HuH-7.5 (cell line): ENCODE measurements around the gene TGIF1.
A peak's percentile ranks its signal among the peaks of the same experiment; 100 is the strongest.

ENCODE experiments used
- DNase-seq: peaks from one replicate; pipeline ENCODE4 v3.0.0; 2011; ENCODE audit warnings: low spot score

The TGIF1 gene

DNA sequence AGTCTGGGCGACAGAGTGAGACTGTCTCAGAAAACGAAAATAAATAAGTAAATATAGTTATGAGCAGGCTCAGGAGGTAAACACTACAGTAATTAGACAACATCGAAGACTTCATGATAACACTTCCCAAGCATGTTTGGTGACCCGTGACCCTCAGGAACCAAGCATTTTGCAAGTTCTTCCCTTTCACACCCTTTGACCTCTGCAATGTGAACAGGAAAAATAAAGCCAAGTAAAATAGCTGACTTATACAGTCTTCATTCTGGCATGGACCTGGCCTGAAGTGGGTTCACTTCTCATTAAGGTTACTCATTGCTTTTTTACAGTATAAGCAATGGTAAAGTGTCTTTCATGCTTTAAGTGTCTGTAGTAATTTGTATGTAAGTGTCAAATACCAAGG is 15.3 kb upstream of the TGIF1 start:
- DNase-seq, result no peak

DNA sequence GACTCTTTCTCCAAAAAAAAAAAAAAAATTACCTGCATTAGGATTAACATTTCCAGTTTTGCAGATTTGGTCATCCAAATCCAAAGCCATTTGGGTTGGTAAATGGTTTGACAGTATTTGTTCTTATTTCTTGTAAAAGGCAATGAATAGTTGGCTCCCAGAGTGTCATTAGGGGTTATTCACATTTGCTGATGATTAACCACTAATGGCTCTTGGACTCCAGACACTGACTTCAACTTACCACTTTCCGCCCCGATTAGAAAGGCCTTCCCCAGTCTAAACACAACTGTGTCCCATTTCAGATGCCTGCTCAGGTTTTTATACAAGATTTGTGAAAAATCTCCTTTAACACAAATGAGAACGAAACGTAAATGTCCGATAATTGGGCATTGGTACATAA is 9.6 kb upstream of the TGIF1 start:
- no peak for DNase-seq

DNA sequence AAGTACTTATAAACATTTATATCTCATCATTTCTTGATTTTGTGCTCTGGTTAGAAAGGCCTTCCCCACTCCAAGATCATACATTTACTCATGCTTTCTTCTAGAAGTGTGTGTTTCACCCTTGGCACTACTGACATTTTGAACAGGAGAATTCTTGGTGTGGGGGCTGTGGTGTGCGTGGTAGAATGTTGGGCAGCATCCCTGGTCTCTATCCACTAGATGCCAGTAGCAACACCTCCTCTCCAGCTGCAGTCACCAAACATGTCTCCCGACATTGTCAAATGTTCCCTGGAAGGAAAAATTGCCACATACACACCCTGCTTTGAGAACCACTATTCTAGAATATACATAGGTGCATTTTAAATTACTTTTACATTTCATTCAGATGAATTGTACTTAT is 8.7 kb upstream of the TGIF1 start:
- no peak for DNase-seq

DNA sequence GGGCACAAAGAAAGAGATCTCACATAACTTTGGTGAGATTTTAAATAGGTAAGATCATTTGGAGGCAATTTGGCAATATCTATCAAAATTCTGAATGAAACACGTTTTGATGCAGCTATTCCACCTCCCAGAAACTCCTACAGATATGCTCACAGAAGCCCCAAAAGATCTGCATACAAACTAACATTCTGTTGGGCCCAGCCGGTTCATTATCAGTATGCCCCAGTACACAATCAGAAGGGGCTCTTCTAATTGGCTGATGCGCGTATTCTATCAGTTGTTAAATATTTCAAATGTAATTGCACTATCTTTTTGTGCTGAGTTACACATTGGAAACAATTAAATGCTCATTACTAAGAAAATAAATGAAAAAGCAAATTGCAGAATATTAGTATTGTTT is 7.1 kb upstream of the TGIF1 start:
- DNase-seq, result no peak

DNA sequence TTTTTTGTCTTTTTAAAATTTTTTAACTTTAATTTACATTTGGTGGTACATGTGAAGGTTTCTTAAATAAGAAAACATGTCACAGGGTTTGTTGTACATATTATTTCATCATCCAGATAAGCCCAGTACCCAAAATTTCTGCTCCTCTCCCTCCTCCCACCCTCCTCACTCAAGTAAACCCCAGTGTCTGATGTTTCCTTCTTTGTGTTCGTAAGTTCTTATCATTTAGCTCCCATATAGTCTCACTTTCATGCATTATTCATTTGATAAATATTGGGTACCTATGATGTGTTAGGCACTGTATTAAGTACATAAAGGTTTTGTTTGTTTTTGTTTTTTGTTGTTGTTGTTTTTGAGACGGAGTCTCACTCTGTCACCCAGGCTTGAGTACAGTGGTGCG is 5.7 kb upstream of the TGIF1 start:
- DNase-seq, result no peak

DNA sequence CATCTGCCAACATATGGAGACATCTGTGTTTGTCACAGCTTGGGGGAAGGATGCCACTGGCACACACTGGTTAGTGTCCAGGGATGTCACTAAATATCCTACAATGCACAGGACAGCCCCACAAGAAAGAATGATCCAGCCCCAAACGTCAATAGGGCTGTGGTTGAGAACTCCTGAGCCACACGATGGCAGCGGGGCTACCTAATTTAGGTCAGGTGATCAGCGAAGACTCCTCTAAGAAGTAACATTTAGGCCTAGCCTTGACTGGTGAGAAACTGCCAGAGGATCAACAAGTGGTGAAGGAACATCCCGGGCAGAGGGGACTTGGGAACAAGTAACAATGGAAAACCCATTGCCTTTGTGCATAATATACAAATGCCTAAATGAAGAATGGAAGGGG is 5.0 kb upstream of the TGIF1 start:
- DNase-seq, result no peak

DNA sequence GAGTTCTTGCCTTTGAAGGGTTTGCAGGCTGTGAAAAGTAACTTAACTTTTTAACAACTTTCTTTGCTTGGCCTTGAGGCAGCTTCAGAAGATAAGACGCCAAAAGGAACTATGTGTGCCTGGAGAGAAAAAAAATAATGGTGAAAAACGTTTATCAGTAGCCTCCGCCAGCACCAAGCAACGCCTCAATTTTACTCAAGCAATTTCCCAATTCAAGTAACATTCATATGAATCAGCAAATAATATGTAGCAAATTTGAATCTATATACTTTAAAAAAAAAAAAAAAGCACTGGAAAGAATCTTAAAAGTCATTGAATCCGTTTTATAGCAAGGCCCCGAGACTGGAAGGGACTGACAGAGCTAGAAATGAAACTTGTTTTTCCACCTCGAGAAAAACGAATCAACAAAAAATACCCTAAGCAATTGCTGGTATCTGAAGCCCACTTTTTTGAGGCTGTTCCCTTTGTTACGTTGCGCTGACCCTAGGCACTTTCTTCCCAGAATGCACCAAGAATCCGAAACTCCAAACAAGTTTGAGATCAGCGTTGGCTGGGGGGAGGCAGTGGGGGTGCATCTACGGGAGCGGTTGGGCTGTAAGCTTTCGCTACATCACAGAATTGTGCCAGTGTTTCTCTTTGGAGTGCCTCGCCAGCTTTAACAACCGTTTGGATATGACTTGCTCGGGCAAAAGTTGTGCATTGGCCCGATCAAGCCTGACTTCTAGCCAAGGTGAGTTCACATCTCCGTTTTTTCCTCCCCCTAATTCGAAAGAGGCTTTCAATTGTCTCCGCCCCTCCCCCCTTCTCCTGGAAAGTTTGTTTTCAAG is 2.7 kb upstream of the TGIF1 start:
- no peak for DNase-seq

- peak; percentile 88 for DNase-seq
These were observed 1.8 kb upstream of the TGIF1 start for GRCh38 chr18:3447895-3448837.

- DNase-seq, result peak; percentile 62
These were observed 997 bp upstream of the TGIF1 start for GRCh38 chr18:3448838-3449511.

- DNase-seq, result no peak
These were observed 410 bp upstream of the TGIF1 start for GRCh38 chr18:3449512-3450011.

DNA sequence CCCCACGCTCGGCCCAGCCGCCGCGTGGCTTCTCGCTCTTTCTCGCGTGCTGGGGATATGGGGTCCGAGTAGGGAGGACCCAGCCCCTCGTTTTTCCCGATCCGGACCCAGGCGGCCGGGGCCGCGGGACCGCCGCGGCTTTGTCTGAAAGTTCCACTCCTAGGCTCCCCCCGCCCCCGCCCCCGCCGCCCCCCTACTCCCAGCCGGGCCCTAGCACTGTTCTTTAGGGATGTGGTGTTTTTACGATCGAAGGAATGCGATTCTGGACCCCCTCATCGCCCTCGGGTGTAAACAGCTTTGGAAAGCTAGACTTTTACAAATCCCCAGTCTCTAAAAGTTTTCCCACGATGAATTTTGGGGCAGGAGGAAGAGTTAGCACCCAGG is 819 bp downstream of the TGIF1 start:
- no peak for DNase-seq

DNA sequence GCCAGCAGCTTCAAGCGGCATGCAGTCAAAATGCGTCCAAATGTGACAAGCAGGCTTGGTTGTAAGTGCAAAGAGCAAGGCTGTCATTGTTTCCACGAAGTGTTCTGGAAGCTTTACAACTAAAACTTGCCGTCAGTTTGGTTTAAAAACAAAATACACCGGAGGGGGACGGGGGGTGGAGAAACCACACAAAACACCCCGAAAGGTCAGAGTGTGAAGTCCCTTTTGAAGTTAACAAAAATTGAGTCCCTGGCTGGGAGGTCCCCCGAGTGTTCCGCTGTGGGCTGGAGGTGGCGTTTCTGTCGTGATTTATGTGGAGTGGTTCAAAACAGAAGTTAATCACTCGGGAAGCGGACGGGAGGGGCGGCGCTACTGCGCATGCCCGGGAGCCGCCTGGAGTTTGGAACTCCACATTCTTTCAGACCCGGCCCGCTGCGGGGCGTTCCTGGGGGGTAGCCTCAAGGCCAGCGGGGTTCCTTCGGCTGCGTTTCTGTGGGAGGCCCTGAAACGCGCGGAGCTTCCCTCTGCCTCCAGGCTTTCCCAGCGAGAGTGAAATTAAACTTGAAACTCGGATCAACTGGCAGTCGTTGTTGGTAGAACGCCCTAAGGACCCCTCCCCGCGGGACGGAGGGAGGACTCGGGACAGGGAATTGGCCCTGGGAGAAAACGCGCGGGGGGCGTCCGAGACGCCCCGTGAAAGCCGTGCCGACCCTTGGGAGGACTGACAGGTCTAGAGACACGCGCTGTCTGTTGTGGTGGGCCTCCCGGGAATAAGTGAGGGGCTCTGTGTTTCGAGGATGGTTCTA is 1.4 kb downstream of the TGIF1 start:
- peak; percentile 90 for DNase-seq

GRCh38 chr18:3451989-3452749 is 2.2 kb downstream of the TGIF1 start:
- no peak for DNase-seq

- no peak for DNase-seq
These were observed 3.0 kb downstream of the TGIF1 start for GRCh38 chr18:3452750-3453539.

GRCh38 chr18:3453540-3454364 is 3.8 kb downstream of the TGIF1 start:
- DNase-seq, result no peak

GRCh38 chr18:3454365-3455089 is 4.6 kb downstream of the TGIF1 start:
- peak; percentile 65 for DNase-seq

DNA sequence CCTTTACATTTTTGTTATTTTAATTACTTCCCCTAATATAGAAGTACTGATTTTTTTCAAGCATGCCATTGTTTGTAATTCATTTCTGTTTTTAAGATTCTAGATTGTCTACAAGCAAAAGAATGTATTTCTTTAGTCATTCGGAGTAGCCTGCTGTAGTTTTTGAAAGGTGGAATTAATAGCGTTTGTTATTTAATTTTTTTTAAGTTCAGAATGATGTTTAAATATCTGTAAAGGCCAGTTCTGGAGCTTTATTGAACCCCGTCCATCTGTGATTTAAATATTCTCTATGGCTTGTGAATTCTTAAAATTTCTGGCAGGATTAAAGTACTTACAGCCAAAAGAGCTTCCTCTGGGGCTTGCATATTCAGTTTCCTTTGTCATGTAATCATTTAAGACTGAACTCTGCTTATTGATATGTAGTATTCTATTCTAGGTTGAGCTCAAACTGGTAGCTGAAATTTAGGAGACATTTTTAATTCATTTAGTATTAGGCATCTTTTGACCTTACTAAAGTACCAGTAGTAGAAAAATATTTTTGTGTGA is 5.2 kb downstream of the TGIF1 start:
- no peak for DNase-seq
